CMK (cell line): ENCODE data around the gene ADAMTS10.
"Not testable (repeated sequence)": the region's sequence is repeated elsewhere in the genome, so short reads cannot be mapped to it uniquely, and the experiment has no call there.

Experiments
- DNase-seq: peaks from one replicate; pipeline ENCODE4 v3.0.0-alpha.2; 2010; ENCODE audit warnings: low read depth

ADAMTS10 gene

GRCh38 chr19:8626842-8627241, 16.3 kb upstream of the ADAMTS10 start:
- DNase-seq: no peak

- DNase-seq: not testable (repeated sequence)
Measured at GRCh38 chr19:8622886-8623285, 12.4 kb upstream of the ADAMTS10 start.

- no peak for DNase-seq
Measured at GRCh38 chr19:8618751-8619150, 8.2 kb upstream of the ADAMTS10 start.

- DNase-seq: no peak
Measured at GRCh38 chr19:8617984-8618383, 7.5 kb upstream of the ADAMTS10 start.

GRCh38 chr19:8617325-8617724, 6.8 kb upstream of the ADAMTS10 start:
- not testable (repeated sequence) for DNase-seq

- DNase-seq: no peak
Measured at GRCh38 chr19:8616861-8617260, 6.3 kb upstream of the ADAMTS10 start.

- peak; percentile 30 for DNase-seq
Measured at GRCh38 chr19:8615813-8616596, 5.5 kb upstream of the ADAMTS10 start.

- no peak for DNase-seq
Measured at GRCh38 chr19:8615024-8615423, 4.5 kb upstream of the ADAMTS10 start.

GRCh38 chr19:8614455-8614854, 3.9 kb upstream of the ADAMTS10 start:
- no peak for DNase-seq

- no peak for DNase-seq
Measured at GRCh38 chr19:8612807-8613171, 2.3 kb upstream of the ADAMTS10 start.

GRCh38 chr19:8611877-8612806, 1.6 kb upstream of the ADAMTS10 start:
- no peak for DNase-seq

- DNase-seq: no peak
Measured at GRCh38 chr19:8611391-8611876, 919 bp upstream of the ADAMTS10 start.

- peak; percentile 18 for DNase-seq
Measured at GRCh38 chr19:8610936-8611300, 403 bp upstream of the ADAMTS10 start.

- peak; percentile 66 for DNase-seq
Measured at GRCh38 chr19:8609279-8610040, 1.1 kb downstream of the ADAMTS10 start.

- no peak for DNase-seq
Measured at GRCh38 chr19:8608941-8609278, 1.6 kb downstream of the ADAMTS10 start.

GRCh38 chr19:8607386-8607785, 3.1 kb downstream of the ADAMTS10 start:
- no peak for DNase-seq

- DNase-seq: no peak
Measured at GRCh38 chr19:8605514-8605913, 5.0 kb downstream of the ADAMTS10 start.

- DNase-seq: no peak
Measured at GRCh38 chr19:8601796-8602195, 8.7 kb downstream of the ADAMTS10 start.

- no peak for DNase-seq
Measured at GRCh38 chr19:8600816-8601215, 9.7 kb downstream of the ADAMTS10 start.

- no peak for DNase-seq
Measured at GRCh38 chr19:8600064-8600463, 10.5 kb downstream of the ADAMTS10 start.

GRCh38 chr19:8596168-8596567, 14.3 kb downstream of the ADAMTS10 start:
- no peak for DNase-seq

- DNase-seq: no peak
Measured at GRCh38 chr19:8595651-8596050, 14.9 kb downstream of the ADAMTS10 start.
